ENCODE data around the gene VPS51. TPM values are rescaled to one million over a fixed set of nuclear protein-coding genes. Genes with fewer than 3 reads are reported as not detected.

Gene VPS51
- total and polyA plus RNA-seq, 9 of the 15 experiments (the other 6 are each of a cell fraction or from before 2014, with no cell fraction given), result 1.8 to 143 (median 46.8) TPM

GRCh38 chr11:65134952-65135632 is 39.1 kb downstream of the VPS51 start (continued):
- TF ChIP-seq ZNF639 (CRISPR knock-in tag; conservative IDR thresholded peaks at IDR 0.05 in 1 of 2, IDR thresholded peaks at IDR 0.05 in 1 of 2) (no peak; a peak in 1 of 4 replicates), ZEB2 (IDR thresholded peaks at IDR 0.05) (no peak; the same call in 1 of the 2 replicates), HNRNPLL (IDR thresholded peaks at IDR 0.05; ENCODE audit: low read depth, low read length, poor library complexity, severe bottlenecking) (no peak), NFXL1 (CRISPR knock-in tag; IDR thresholded peaks at IDR 0.05) (no peak), MECOM (CRISPR knock-in tag; IDR thresholded peaks at IDR 0.05) (no peak), ADNP (tag; IDR thresholded peaks at IDR 0.05) (no peak), ZNF395 (CRISPR knock-in tag; IDR thresholded peaks at IDR 0.05) (no peak; the same call in 1 of the 2 replicates), C11orf30 (IDR thresholded peaks at IDR 0.05; ENCODE audit: low read depth) (no peak), SRSF1 (IDR thresholded peaks at IDR 0.05; ENCODE audit: low read depth, low read length) (no peak), NEUROD1 (IDR thresholded peaks at IDR 0.05; ENCODE audit: borderline replicate concordance, low read depth, low read length, partially characterized antibody) (peak; percentile 95), OTX1 (CRISPR knock-in tag; IDR thresholded peaks at IDR 0.05) (no peak), LEF1 (IDR thresholded peaks at IDR 0.05) (0 out of 2 replicates have a peak, but pooled peaks have one; percentile 15), ZNF444 (CRISPR knock-in tag; IDR thresholded peaks at IDR 0.05) (no peak), HES1 (IDR thresholded peaks at IDR 0.05; ENCODE audit: low read depth) (no peak), ZNF76 (CRISPR knock-in tag; IDR thresholded peaks at IDR 0.05; ENCODE audit: borderline replicate concordance) (no peak)
- TF ChIP-seq, protein P1, sequence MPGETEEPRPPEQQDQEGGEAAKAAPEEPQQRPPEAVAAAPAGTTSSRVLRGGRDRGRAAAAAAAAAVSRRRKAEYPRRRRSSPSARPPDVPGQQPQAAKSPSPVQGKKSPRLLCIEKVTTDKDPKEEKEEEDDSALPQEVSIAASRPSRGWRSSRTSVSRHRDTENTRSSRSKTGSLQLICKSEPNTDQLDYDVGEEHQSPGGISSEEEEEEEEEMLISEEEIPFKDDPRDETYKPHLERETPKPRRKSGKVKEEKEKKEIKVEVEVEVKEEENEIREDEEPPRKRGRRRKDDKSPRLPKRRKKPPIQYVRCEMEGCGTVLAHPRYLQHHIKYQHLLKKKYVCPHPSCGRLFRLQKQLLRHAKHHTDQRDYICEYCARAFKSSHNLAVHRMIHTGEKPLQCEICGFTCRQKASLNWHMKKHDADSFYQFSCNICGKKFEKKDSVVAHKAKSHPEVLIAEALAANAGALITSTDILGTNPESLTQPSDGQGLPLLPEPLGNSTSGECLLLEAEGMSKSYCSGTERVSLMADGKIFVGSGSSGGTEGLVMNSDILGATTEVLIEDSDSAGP (CRISPR knock-in tag; IDR thresholded peaks at IDR 0.05), result no peak
- TF ChIP-seq, protein P2, sequence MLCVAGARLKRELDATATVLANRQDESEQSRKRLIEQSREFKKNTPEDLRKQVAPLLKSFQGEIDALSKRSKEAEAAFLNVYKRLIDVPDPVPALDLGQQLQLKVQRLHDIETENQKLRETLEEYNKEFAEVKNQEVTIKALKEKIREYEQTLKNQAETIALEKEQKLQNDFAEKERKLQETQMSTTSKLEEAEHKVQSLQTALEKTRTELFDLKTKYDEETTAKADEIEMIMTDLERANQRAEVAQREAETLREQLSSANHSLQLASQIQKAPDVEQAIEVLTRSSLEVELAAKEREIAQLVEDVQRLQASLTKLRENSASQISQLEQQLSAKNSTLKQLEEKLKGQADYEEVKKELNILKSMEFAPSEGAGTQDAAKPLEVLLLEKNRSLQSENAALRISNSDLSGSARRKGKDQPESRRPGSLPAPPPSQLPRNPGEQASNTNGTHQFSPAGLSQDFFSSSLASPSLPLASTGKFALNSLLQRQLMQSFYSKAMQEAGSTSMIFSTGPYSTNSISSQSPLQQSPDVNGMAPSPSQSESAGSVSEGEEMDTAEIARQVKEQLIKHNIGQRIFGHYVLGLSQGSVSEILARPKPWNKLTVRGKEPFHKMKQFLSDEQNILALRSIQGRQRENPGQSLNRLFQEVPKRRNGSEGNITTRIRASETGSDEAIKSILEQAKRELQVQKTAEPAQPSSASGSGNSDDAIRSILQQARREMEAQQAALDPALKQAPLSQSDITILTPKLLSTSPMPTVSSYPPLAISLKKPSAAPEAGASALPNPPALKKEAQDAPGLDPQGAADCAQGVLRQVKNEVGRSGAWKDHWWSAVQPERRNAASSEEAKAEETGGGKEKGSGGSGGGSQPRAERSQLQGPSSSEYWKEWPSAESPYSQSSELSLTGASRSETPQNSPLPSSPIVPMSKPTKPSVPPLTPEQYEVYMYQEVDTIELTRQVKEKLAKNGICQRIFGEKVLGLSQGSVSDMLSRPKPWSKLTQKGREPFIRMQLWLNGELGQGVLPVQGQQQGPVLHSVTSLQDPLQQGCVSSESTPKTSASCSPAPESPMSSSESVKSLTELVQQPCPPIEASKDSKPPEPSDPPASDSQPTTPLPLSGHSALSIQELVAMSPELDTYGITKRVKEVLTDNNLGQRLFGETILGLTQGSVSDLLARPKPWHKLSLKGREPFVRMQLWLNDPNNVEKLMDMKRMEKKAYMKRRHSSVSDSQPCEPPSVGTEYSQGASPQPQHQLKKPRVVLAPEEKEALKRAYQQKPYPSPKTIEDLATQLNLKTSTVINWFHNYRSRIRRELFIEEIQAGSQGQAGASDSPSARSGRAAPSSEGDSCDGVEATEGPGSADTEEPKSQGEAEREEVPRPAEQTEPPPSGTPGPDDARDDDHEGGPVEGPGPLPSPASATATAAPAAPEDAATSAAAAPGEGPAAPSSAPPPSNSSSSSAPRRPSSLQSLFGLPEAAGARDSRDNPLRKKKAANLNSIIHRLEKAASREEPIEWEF (CRISPR knock-in tag; IDR thresholded peaks at IDR 0.05), result no peak

Measured in K562 (cell line).